Smooth muscle cell (in vitro differentiated cells): ENCODE results near the gene SCAF8. TPM values are rescaled to one million over a fixed set of nuclear protein-coding genes. Genes with fewer than 3 reads are reported as not detected.
A peak's percentile ranks its signal among the peaks of the same experiment; 100 is the strongest.

Source experiments
- DNase-seq: peaks from one replicate; lab custom pipeline; 2025; ENCODE audit not compliant: unreplicated experiment; lab: John Stamatoyannopoulos, UW
- H2AFZ ChIP-seq: fragments of 200-600 bp; sonication (generic); 2 replicates; pipeline ENCODE4 v1.6.0; 2016; ENCODE audit warnings: antibody characterized with exemption, low read depth, mild to moderate bottlenecking
- H3F3A ChIP-seq: fragments of 200-600 bp; sonication (generic); 2 replicates; pipeline ENCODE4 v1.6.0; 2017; ENCODE audit warnings: antibody characterized with exemption, low read depth
- H3K27ac ChIP-seq: fragments of 200-600 bp; sonication (generic); 2 replicates; pipeline ENCODE4 v1.5.1; 2016; ENCODE audit warnings: low read depth, mild to moderate bottlenecking
- H3K27me3 ChIP-seq: fragments of 200-600 bp; sonication (generic); 2 replicates; pipeline ENCODE4 v1.6.1; 2016; ENCODE audit warnings: low read depth, mild to moderate bottlenecking
- H3K36me3 ChIP-seq: fragments of 200-600 bp; sonication (generic); 2 replicates; pipeline ENCODE4 v1.5.1; 2016; ENCODE audit warnings: low read depth
- H3K4me1 ChIP-seq: fragments of 200-600 bp; sonication (generic); 2 replicates; pipeline ENCODE4 v1.5.1; 2016; ENCODE audit warnings: low read depth
- H3K4me2 ChIP-seq: fragments of 200-600 bp; sonication (generic); 2 replicates; pipeline ENCODE4 v1.6.0; 2016; ENCODE audit warnings: mild to moderate bottlenecking
- H3K4me3 ChIP-seq: fragments of 200-600 bp; sonication (generic); 2 replicates; pipeline ENCODE4 v1.5.1; 2016; ENCODE audit warnings: mild to moderate bottlenecking
- H3K79me2 ChIP-seq: fragments of 200-600 bp; sonication (generic); 2 replicates; pipeline ENCODE4 v1.6.0; 2016; ENCODE audit warnings: low read depth, mild to moderate bottlenecking
- H3K9ac ChIP-seq: fragments of 200-600 bp; sonication (generic); 2 replicates; pipeline ENCODE4 v1.6.0; 2016; ENCODE audit warnings: low read depth
- H3K9me3 ChIP-seq: fragments of 200-600 bp; sonication (generic); replicated peaks from 2 replicates; pipeline ENCODE4 v1.5.1; 2016; ENCODE audit warnings: low read depth
- H4K20me1 ChIP-seq: fragments of 200-600 bp; sonication (generic); 2 replicates; pipeline ENCODE4 v1.6.0; 2016; ENCODE audit warnings: low read depth
- WGBS: methylation state at CpG from one replicate; pipeline ENCODE4 v1.1.7; 2016; ENCODE audit warnings: low lambda C conversion rate; 5-methylcytosine and 5-hydroxymethylcytosine counted together
- polyA plus RNA-seq: library from polyadenylated mRNA; unstranded; fragments of >200 nt; fragmentation: Nextera tagmentation; extraction: Ambion mirVana; gene quantifications from 2 replicates; pipeline ENCODE4 v1.2.1, GENCODE V29; 2016
- total RNA-seq: library from RNA; depleted of rRNA; stranded (reverse); fragments of >200 nt; gene quantifications from 2 replicates; pipeline ENCODE4 v1.2.3, GENCODE V29; 2014
- TF ChIP-seq, protein P1 (sequence below): fragments of 200-600 bp; sonication (generic); IDR thresholded peaks from 2 replicates; pipeline ENCODE4 v1.5.1; 2017; ENCODE audit warnings: borderline replicate concordance, mild to moderate bottlenecking, antibody characterized with exemption; ENCODE audit not compliant: insufficient read depth, poor library complexity, severe bottlenecking

Gene SCAF8
- total and polyA plus RNA-seq, 2 experiments from 2014 or later: 12.3 to 37.6 TPM

DNA sequence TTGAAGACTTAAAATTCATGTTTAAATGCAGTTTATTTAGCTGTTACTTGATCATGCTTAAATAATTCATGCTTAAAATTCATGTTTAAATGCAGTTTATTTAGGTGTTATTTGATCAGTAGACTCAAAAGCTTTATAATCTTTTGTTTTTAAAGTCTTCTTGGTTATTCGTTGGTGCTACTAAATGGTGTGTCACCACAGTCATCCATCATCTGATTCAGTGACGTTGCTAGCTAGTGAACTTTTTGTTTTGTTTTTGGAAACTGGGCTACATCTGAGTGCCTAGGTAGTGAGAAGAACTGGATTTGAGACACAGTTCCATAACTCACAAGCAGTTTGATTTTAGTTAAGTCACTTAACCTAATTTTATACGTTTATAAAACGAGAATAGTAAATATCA is 20.9 kb downstream of the SCAF8 start:
- Histone ChIP-seq H3K79me2 (peaks cover 100% of the 10 kb centered on the region), H3K27ac (peak overlapping the region; percentile 42), H3K4me3 (no peak overlapping the region), H3K36me3 (no peaks in the 10 kb centered on the region), H3K9ac (no peak overlapping the region), H3F3A (no peaks in the 10 kb centered on the region), H4K20me1 (peaks cover 100% of the 10 kb centered on the region), H3K9me3 (no peaks in the 10 kb centered on the region), H3K27me3 (no peaks in the 10 kb centered on the region), H3K4me1 (no peaks in the 10 kb centered on the region), H2AFZ (no peak overlapping the region), H3K4me2 (no peak overlapping the region)
- no peak for DNase-seq
- WGBS: 67% methylated on average over 4 of the region's 4 CpGs
- TF ChIP-seq, protein P1, sequence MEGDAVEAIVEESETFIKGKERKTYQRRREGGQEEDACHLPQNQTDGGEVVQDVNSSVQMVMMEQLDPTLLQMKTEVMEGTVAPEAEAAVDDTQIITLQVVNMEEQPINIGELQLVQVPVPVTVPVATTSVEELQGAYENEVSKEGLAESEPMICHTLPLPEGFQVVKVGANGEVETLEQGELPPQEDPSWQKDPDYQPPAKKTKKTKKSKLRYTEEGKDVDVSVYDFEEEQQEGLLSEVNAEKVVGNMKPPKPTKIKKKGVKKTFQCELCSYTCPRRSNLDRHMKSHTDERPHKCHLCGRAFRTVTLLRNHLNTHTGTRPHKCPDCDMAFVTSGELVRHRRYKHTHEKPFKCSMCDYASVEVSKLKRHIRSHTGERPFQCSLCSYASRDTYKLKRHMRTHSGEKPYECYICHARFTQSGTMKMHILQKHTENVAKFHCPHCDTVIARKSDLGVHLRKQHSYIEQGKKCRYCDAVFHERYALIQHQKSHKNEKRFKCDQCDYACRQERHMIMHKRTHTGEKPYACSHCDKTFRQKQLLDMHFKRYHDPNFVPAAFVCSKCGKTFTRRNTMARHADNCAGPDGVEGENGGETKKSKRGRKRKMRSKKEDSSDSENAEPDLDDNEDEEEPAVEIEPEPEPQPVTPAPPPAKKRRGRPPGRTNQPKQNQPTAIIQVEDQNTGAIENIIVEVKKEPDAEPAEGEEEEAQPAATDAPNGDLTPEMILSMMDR: no peak

DNA sequence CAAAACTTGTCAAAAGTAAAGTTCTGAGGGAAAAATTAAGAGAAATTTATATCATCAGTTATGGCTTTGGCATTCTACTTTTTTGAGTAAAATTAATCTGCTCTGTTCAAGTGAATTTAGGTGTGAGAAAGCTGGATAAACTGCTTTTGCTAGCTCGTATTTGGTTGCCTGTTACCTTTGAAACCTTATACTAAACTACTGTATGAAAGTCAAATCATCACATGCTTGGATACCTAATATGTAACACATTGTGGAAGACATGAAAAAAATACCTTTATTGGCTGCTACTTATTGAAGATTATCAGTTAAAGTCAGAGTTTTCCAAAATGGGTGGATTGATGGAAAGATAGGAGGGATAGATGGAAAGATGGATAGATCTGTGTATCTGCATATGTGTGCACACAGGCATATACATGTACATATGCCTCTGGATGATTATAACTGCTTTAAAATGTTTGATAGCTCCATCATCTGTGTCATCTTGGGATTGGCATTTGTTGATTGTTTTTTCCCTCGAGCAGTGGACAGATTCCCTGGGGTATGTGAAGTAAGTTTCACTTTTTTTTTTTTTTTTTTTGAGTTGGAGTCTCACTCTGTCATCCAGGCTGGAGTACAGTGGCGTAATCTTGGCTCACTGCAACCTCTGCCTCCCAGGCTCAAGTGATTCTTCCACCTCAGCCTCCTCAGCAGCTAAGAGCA is 24.3 kb downstream of the SCAF8 start:
- Histone ChIP-seq H3K27me3 (no peaks in the 10 kb centered on the region), H3K9me3 (no peaks in the 10 kb centered on the region), H3K4me1 (no peaks in the 10 kb centered on the region), H3K36me3 (no peaks in the 10 kb centered on the region), H3K27ac (peak overlapping the region; percentile 34), H4K20me1 (peaks cover 100% of the 10 kb centered on the region), H3F3A (no peaks in the 10 kb centered on the region), H3K4me2 (no peak overlapping the region), H3K79me2 (peaks cover 100% of the 10 kb centered on the region), H3K9ac (no peak overlapping the region), H2AFZ (no peak overlapping the region), H3K4me3 (no peak overlapping the region)
- no peak for DNase-seq
- 63% methylated on average over 3 of the region's 3 CpGs for WGBS
- TF ChIP-seq, protein P1: no peak

DNA sequence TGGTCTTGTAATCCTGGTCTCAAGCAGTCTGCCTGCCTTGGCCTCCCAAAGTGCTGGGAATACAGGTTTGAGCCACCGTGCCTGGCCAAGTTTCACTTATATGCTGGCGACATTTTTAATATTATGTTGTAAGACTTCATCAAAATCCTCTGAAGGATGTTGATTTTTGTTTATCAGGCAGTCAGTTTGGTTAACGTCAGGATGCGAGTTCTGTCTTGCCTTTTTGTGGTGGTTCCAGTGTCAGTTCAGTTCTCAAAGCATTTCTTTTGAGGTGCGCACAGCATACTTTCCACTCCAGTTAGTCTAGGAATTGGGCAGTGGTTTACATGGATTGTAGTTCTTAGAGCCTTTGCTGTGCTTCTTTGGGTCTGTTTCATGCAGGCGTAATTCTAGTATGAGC is 24.9 kb downstream of the SCAF8 start:
- 80% methylated on average over 6 of the region's 6 CpGs for WGBS
- DNase-seq: no peak
- Histone ChIP-seq H3K9me3 (no peaks in the 10 kb centered on the region), H3K4me2 (no peak overlapping the region), H3F3A (no peaks in the 10 kb centered on the region), H3K27me3 (no peaks in the 10 kb centered on the region), H4K20me1 (peaks cover 100% of the 10 kb centered on the region), H3K27ac (peak overlapping the region; percentile 34), H3K36me3 (no peaks in the 10 kb centered on the region), H2AFZ (no peak overlapping the region), H3K4me3 (no peak overlapping the region), H3K79me2 (peaks cover 100% of the 10 kb centered on the region), H3K9ac (no peak overlapping the region), H3K4me1 (no peaks in the 10 kb centered on the region)
- TF ChIP-seq, protein P1: no peak

DNA sequence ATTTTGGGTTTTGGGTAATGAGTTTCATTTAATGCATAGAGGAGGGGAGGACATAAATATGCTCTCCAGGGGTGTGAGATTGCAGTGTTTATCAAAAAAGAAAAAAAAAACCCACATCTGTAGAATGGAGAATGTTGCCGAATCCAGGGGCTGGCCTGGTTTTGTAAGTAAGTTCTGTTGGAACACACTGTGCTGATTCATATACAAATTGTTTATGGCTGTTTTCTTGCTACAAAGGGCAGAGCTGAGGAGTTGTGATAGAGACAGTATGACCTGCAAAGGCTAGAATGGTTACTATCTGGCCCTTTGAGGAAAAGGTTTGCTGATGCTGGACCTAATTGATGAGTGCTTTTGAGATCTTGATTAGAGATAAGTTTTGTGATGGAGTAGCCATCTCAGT is 30.4 kb downstream of the SCAF8 start:
- DNase-seq: no peak
- Histone ChIP-seq H3K4me2 (no peak overlapping the region), H2AFZ (no peak overlapping the region), H4K20me1 (peaks cover 100% of the 10 kb centered on the region), H3F3A (no peaks in the 10 kb centered on the region), H3K36me3 (no peaks in the 10 kb centered on the region), H3K9ac (no peak overlapping the region), H3K9me3 (no peaks in the 10 kb centered on the region), H3K79me2 (peaks cover 100% of the 10 kb centered on the region), H3K4me1 (peaks cover 24% of the 10 kb centered on the region), H3K27ac (no peak overlapping the region), H3K4me3 (no peak overlapping the region), H3K27me3 (no peaks in the 10 kb centered on the region)
- 68% methylated on average over 1 of the region's 1 CpG for WGBS
- TF ChIP-seq, protein P1: no peak
